ENCODE measurements around the gene ARHGAP9.
A peak's percentile ranks its signal among the peaks of the same experiment; 100 is the strongest.

DNA sequence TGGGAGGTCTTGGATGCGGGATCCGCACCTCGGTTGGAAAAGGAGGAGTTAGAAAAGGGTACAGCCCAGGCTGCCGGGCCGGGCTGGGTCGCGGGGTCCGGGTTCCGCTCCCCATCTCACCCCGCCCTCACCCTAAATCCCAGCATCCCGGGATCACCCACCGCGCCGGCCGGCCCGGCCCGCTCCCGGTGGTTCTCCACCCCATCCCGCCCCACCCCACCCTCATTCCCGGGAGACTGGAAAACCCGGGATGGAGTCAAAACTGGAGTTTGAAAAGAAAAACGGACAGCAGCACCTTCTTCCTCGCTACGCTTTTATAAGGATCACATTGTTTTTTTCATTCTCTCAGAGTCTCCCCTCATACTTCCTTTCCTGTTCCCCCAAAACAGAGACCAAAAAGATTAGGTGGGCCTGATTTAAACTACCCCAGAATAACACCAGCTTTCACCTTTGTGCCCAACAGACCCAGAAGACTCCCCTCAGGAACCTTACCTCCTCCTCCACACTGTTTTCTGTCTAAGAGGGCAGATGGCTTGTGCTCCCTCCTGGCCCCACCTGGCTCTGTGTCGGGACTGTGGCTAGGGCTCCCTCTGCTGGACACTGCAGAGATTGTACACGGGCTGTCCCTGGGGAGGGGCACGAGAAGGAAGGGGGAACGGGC, 17.3 kb downstream of the ARHGAP9 start:
- TF ChIP-seq, protein P1, sequence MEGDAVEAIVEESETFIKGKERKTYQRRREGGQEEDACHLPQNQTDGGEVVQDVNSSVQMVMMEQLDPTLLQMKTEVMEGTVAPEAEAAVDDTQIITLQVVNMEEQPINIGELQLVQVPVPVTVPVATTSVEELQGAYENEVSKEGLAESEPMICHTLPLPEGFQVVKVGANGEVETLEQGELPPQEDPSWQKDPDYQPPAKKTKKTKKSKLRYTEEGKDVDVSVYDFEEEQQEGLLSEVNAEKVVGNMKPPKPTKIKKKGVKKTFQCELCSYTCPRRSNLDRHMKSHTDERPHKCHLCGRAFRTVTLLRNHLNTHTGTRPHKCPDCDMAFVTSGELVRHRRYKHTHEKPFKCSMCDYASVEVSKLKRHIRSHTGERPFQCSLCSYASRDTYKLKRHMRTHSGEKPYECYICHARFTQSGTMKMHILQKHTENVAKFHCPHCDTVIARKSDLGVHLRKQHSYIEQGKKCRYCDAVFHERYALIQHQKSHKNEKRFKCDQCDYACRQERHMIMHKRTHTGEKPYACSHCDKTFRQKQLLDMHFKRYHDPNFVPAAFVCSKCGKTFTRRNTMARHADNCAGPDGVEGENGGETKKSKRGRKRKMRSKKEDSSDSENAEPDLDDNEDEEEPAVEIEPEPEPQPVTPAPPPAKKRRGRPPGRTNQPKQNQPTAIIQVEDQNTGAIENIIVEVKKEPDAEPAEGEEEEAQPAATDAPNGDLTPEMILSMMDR (IDR thresholded peaks at IDR 0.05; ENCODE audit: low read length): peak; percentile 97
- TF ChIP-seq EZH2 (optimal IDR thresholded peaks at IDR 0.05; ENCODE audit: low read depth, low read length) (no peak), EZH2phosphoT487 (IDR thresholded peaks at IDR 0.05; ENCODE audit: low read length) (no peak)

Measured in MM.1S (cell line).